Esophagus (tissue), 2 donors: ENCODE measurements around the gene AFAP1L1. TPM values are rescaled to one million over a fixed set of nuclear protein-coding genes. Genes with fewer than 3 reads are reported as not detected.
A peak's percentile ranks its signal among the peaks of the same experiment; 100 is the strongest.

ENCODE experiments used
- H3K27ac ChIP-seq, 2 donors: one replicate each; pipeline ENCODE4 v1.5.1; 2013; ENCODE audit warnings: low read depth in 2 of 2, mild to moderate bottlenecking in 2 of 2, inconsistent platforms in 1 of 2, low read length in 1 of 2, moderate library complexity in 1 of 2
- H3K27me3 ChIP-seq, 2 donors: one replicate each; pipeline ENCODE4 v1.6.1; 2013; ENCODE audit warnings: low read length in 2 of 2, control low read depth in 1 of 2, mild to moderate bottlenecking in 1 of 2; ENCODE audit not compliant: insufficient read depth in 2 of 2, control insufficient read depth in 1 of 2
- H3K36me3 ChIP-seq, 2 donors: one replicate each; pipeline ENCODE4 v1.6.1; 2013; ENCODE audit warnings: low read length in 1 of 2; ENCODE audit not compliant: control insufficient read depth in 2 of 2, insufficient read depth in 2 of 2
- H3K4me1 ChIP-seq, 2 donors: one replicate each; pipeline ENCODE4 v1.6.1; 2013; ENCODE audit warnings: low read length in 1 of 2; ENCODE audit not compliant: control insufficient read depth in 2 of 2, insufficient read depth in 2 of 2
- H3K4me3 ChIP-seq, 2 donors: one replicate each; pipeline ENCODE4 v1.5.1; 2013; ENCODE audit warnings: low read length in 2 of 2, mild to moderate bottlenecking in 2 of 2, low read depth in 1 of 2, moderate library complexity in 1 of 2
- H3K9me3 ChIP-seq, 2 donors: one replicate each; pipeline ENCODE4 v1.6.1; 2013; ENCODE audit warnings: mild to moderate bottlenecking in 2 of 2, low read depth in 1 of 2, low read length in 1 of 2, moderate library complexity in 1 of 2; ENCODE audit not compliant: control insufficient read depth in 2 of 2, insufficient read depth in 1 of 2
- WGBS, 2 donors: extraction: QIAGEN DNeasy Blood & Tissue Kit; methylation state at CpG; one replicate each; pipeline ENCODE4 v1.1.7; 2013; 5-methylcytosine and 5-hydroxymethylcytosine counted together
- polyA plus RNA-seq, 2 donors: library from polyadenylated mRNA; stranded (reverse); fragments of 200-250 nt; gene quantifications; one replicate each; pipeline ENCODE4 v1.2.3, GENCODE V29; 2013
- donor health status: healthy with polysubstance abuse.
- donor health status: Bipolar disorder and iron deficiency.

The AFAP1L1 gene
- polyA plus RNA-seq, 2 donors = 2.1 to 2.6 TPM

DNA sequence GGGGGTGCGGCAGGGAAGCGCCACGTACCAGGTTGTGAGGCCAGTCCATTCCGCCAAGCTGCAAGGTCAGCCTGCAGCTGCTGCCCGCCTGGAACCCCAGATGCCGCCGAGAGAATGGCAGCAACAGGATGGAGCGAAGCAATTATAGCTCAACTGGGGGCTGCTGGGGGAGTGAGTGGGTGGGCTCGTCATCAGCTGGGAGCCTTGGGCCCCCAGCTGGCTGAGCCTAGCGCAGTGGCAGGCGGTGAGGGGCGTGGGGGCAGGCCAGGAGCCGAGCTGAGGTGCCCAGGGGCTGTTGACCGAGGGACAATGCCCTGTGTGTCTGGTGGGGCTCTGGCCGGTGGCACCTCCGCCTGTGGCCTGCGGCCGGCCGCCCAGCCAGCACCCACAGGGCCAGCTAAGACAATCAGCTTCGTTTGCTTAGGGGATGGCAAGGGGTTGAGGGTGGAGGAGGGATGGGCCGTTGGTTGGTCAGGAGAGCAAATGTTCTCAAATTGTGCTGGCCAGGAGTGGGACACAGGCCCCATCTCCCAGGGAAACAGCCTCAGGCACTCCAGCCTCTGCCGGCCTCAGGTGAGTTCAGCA is 107.6 kb downstream of the AFAP1L1 start, which contains the start of gene IL17B:
Gene IL17B (minus strand): TSS at position 116 of the 585 bp plus-strand sequence. CDS start 67 bp downstream, at position 49.
- 72 to 75% methylated on average over 15 to 22 of the region's 22 CpGs for WGBS, 2 donors
- peak within 1 kb of the TSS; percentile 69 to 74 for H3K27ac ChIP-seq

DNA sequence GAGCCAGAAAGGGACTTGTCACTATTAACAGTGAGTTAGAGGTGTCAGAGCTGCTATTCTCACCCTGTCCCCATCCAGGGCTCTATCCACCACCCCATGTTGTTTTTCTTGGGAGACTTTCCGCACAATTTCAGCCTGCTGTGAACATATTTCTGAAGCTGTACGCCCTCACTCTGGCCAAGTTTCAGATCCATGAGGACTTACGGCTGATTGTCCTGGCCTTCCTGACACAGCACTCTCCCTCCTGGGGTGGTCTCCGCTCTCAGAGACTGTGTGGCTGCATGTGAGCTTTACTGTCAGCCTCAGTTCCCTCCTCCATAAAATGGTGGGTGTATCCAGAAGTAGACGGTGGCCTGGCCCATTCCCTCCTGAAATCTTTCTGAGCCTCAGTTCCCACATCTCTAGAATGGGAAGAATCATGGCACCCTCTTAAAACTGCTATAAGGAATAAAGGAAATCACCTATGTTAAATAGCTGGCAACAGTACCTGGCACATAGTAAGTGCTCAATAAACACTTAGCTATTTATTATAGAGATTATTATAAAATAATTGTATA is 108.2 kb downstream of the AFAP1L1 start:
- H3K9me3 ChIP-seq = no peaks in the 10 kb centered on the region
- no peak overlapping the region for H3K4me3 ChIP-seq
- peak overlapping the region; percentile 69 to 72 for H3K27ac ChIP-seq
- no peaks in the 10 kb centered on the region for H3K36me3 ChIP-seq
- H3K27me3 ChIP-seq = no peaks in the 10 kb centered on the region
- H3K4me1 ChIP-seq = peaks cover 0 to 3% of the 10 kb centered on the region in 2 donors
- 79 to 84% methylated on average over 5 of the region's 5 CpGs for WGBS, 2 donors

More for the DNA sequence above, 107.6 kb downstream of the AFAP1L1 start, which contains the start of gene IL17B:
- Histone ChIP-seq H3K4me1 (peaks cover 0 to 3% of the 10 kb centered on the region in 2 donors), H3K27me3 (no peaks in the 10 kb centered on the region), H3K9me3 (no peaks in the 10 kb centered on the region), H3K36me3 (no peaks in the 10 kb centered on the region), H3K4me3 (no peak within 1 kb of the TSS)

DNA sequence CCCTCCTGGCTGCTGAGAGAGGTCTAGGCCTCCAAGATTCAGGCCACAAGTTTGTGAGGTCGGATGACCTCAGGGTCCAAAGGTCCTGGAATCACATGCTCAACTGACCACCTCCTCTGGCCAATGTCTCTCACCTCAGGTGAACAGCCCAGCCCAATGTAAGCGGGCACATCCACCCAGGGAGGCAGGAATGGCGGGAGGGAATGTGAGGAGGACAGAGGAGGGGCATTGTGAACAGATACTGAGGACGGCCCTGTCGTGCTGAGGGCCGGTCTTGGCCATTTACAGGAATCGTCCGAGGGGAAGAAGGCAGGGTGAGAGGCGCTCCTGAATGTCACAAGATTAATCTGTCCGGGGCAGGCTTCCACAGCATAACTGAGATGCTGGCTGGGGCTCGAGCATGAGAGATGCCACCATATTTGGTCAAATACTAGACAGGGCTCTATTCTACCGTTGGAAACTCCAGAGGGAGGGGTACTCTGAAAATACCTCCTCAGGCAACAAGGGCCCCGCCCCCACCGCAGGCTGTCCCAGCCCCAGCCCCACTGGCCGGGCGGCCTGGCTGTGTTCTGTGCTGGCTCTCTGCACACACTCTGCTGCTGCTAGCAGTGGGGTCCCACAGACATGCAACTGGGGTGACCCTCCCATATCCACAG is 108.9 kb downstream of the AFAP1L1 start:
- Histone ChIP-seq H3K4me3 (no peak overlapping the region), H3K36me3 (no peaks in the 10 kb centered on the region), H3K27me3 (no peaks in the 10 kb centered on the region), H3K9me3 (no peaks in the 10 kb centered on the region), H3K4me1 (peaks cover 0 to 3% of the 10 kb centered on the region in 2 donors), H3K27ac (peak overlapping the region; percentile 69 to 89)
- WGBS, 2 donors = 65 to 67% methylated on average over 16 of the region's 16 CpGs

DNA sequence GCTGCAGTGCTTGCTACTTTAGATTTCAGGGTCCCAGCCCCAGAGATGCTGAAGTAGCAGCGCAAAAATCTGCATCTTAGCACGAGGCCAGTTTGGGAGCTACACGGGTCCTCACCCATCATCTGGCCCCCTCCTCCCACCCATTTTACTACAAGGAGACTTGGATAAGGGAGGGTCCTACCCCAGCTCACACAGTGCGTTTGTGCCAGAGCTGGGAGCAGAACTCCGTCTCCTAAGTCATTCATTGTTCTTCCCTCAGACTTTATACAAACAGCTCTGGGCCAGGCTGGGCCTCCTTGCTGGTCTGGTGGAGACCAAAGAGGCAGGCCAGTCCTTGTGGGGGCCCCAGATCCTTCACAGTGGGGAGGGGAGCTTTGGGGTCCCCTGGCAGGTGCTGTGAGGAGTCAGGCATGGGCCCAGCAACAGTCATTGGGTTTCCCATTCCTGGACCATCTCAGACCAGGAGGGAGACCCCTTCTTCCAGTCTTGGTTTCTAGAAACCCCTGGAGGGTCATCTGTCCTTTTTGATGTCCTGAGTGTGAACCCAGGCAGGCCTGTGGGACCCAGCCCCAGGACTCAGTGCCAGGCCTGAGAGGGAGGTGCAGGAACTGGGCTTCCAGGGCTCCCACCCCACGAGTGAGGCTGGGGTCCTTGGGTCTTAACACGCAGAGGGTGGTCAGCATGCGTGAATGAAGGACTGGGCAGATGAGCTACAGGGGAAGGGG is 109.8 kb downstream of the AFAP1L1 start:
- H3K27ac ChIP-seq = peak overlapping the region; percentile 54 to 87
- no peak overlapping the region for H3K4me3 ChIP-seq
- H3K27me3 ChIP-seq = no peaks in the 10 kb centered on the region
- H3K36me3 ChIP-seq = no peaks in the 10 kb centered on the region
- 47 to 56% methylated on average over 8 of the region's 8 CpGs for WGBS, 2 donors
- peaks cover 0 to 3% of the 10 kb centered on the region in 2 donors for H3K4me1 ChIP-seq
- H3K9me3 ChIP-seq = no peaks in the 10 kb centered on the region

DNA sequence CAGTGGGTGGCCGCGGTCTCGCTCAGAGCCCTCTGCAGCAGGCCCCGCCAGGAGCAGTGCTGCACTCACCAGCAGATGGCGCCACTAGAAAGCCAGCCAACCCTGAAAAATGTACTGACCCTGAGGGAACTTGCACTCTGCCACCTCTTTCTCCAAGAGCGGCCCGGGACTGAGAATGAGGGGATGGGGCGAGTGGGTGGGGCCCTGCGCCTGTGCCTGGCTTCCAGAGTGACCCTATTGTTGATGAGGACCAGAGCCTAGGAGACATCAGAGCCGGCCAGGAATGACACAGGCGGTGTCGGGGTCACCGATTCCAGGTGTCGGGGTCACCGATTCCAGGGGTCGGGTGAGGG is 110.3 kb downstream of the AFAP1L1 start:
- Histone ChIP-seq H3K9me3 (no peaks in the 10 kb centered on the region), H3K4me1 (peaks cover 0 to 3% of the 10 kb centered on the region in 2 donors), H3K36me3 (no peaks in the 10 kb centered on the region), H3K27ac (peak overlapping the region; percentile 75 to 87), H3K4me3 (no peak overlapping the region), H3K27me3 (no peaks in the 10 kb centered on the region)
- WGBS, 2 donors = 31 to 33% methylated on average over 16 of the region's 16 CpGs

DNA sequence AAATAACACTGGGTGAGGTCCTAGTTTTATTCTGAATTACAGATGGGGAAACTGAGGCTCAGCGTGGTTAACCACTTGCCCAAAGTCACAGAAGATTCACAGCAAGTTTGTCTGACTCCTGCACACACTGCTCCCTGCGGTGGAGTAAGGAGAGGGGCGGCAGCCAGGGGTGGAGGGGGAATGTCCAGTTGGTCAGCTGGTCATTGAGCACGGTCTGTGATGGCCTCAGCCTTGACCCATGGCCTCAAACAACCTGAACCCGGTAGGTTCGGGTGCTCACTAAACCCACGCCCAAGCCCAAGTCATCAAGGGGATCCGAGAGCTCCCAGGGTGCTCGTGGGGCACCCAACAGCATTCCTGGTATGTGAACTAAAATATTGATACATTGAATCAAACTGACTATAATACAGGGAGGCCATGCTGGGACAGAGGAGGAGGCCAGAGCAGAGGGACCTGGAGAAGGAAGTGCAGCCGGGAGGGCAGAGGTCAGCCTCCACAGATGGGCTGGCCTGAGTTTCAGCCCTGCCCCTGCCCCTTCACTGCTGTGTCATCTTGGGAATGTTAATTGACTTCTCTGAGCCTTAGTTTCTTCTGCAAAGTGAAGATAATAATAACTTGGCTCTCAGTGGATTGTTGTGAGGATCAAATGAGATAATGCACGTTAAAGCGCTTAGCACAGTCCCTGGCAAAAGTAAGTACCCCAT is 111.0 kb downstream of the AFAP1L1 start:
- Histone ChIP-seq H3K9me3 (no peaks in the 10 kb centered on the region), H3K27me3 (no peaks in the 10 kb centered on the region), H3K27ac (peak overlapping the region; percentile 75 to 87), H3K36me3 (no peaks in the 10 kb centered on the region), H3K4me1 (peaks cover 0 to 3% of the 10 kb centered on the region in 2 donors), H3K4me3 (no peak overlapping the region)
- WGBS, 2 donors = 68 to 74% methylated on average over 12 of the region's 12 CpGs

DNA sequence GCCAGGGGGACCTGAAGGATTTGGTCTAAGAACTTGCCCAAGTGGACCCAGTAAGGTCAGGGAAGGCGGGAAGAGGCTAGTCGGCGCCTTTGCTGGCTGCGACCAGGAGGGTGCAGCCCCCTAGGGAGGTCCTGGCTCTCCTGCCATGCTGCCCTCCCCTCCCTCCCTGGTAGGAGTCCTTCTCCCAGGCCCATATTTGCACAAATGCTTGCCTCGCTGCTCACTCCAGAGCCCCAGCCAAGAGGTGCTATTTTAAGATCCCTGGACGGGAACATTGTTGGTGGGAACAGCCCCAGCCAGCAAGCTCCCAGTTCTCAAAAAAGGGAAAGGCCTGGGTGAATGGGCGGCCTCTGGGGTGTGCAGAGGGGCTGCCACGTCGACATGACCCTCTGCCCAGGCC is 111.7 kb downstream of the AFAP1L1 start:
- Histone ChIP-seq H3K4me3 (no peak overlapping the region), H3K27me3 (no peaks in the 10 kb centered on the region), H3K9me3 (no peaks in the 10 kb centered on the region), H3K27ac (peak overlapping the region; percentile 75 to 87), H3K36me3 (no peaks in the 10 kb centered on the region), H3K4me1 (peaks cover 0 to under 1% of the 10 kb centered on the region in 2 donors)
- WGBS, 2 donors = 67 to 69% methylated on average over 9 of the region's 9 CpGs

DNA sequence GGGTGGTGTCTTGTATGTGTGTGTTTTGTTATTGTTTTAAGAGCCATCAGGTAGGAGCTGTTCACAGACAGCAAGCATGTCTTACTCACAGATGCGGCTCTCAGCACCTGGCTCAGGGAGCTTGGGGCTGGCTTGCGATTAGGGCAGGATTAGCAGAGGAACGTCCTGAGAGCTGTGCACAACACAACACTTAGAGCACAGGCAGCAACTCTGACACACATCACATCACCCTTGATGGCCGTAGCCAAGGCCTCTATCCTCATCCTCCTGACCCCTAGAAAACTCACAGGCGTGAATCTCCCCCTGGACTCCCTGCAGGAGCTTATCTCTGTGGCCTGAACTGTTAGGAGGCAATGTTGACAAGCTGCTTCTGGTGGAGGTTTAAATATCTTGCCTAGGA is 114.5 kb downstream of the AFAP1L1 start:
- Histone ChIP-seq H3K9me3 (no peaks in the 10 kb centered on the region), H3K27me3 (no peaks in the 10 kb centered on the region), H3K36me3 (no peaks in the 10 kb centered on the region), H3K27ac (peak overlapping the region; percentile 66 to 84), H3K4me1 (no peaks in the 10 kb centered on the region), H3K4me3 (no peak overlapping the region)
- WGBS, 2 donors = 65 to 75% methylated on average over 5 of the region's 5 CpGs

DNA sequence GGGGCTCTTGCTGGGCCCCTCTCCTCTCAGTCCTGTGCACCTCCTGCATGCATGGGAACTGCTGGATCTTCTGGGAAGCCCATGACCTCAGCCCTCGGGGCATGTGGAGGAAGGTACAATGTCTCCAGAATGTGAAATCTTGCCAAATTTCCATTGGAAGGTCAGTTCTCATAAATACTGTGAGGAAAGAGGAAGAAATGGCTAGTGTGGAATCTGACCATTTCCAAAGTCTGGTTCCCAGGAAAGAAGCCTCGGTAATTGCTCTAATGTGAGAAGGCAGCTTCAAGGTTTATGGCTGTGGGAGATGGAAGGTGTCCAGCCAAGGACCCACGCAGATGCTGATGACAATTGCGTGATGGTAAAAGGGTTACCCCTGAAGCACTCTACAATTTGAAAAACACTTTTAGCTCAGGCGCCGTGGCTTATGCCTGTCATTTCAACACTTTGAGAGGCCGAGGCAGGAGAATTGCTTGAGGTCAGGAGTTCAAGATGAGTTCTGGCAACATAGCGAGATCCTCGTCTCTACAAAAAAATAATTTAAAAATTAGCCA is 115.5 kb downstream of the AFAP1L1 start:
- H3K9me3 ChIP-seq = no peaks in the 10 kb centered on the region
- WGBS, 2 donors = 75% methylated on average over 9 of the region's 9 CpGs
- H3K4me1 ChIP-seq = no peaks in the 10 kb centered on the region

More for the DNA sequence above, 115.5 kb downstream of the AFAP1L1 start:
- H3K4me3 ChIP-seq = no peak overlapping the region
- no peaks in the 10 kb centered on the region for H3K36me3 ChIP-seq
- H3K27me3 ChIP-seq = no peaks in the 10 kb centered on the region
- peak overlapping the region; percentile 57 to 82 for H3K27ac ChIP-seq
